Lung (tissue), 12 donors: ENCODE measurements around the gene FFAR3. TPM values are rescaled to one million over a fixed set of nuclear protein-coding genes. Genes with fewer than 3 reads are reported as not detected.

Experiments
- ATAC-seq: fragments of 200-7000 bp; cut with Tn5 transposase; one replicate; pipeline ENCODE4 v1.9.1; 2020; ENCODE audit warnings: moderate number of reproducible peaks; ENCODE audit not compliant: insufficient read depth, low FRiP score
- DNase-seq, 3 donors: peaks; one replicate each; pipeline ENCODE4 v3.0.0-alpha.2; 2013 to 2017
- H3K27ac ChIP-seq, 2 donors: one replicate each; pipeline ENCODE4 v1.5.1; 2013; ENCODE audit warnings: mild to moderate bottlenecking in 2 of 2, moderate library complexity in 2 of 2, control low read depth in 1 of 2, inconsistent platforms in 1 of 2, low read depth in 1 of 2, low read length in 1 of 2
- H3K27me3 ChIP-seq, 3 donors: one replicate each; pipeline ENCODE4 v1.5.1; 2013; ENCODE audit warnings: low read length in 2 of 3; ENCODE audit not compliant: control insufficient read depth in 3 of 3, insufficient read depth in 3 of 3
- H3K36me3 ChIP-seq, 4 donors: one replicate each; pipeline ENCODE4 v1.5.1; 2013; ENCODE audit warnings: low read length in 4 of 4, mild to moderate bottlenecking in 1 of 4, moderate library complexity in 1 of 4; ENCODE audit not compliant: control insufficient read depth in 4 of 4, insufficient read depth in 4 of 4
- H3K4me1 ChIP-seq, 5 donors: one replicate each; pipeline ENCODE4 v1.5.1; 2013; ENCODE audit warnings: low read length in 5 of 5, mild to moderate bottlenecking in 2 of 5, moderate library complexity in 1 of 5; ENCODE audit not compliant: control insufficient read depth in 5 of 5, insufficient read depth in 5 of 5
- H3K4me3 ChIP-seq: one replicate; pipeline ENCODE4 v1.5.1; 2013; ENCODE audit warnings: mild to moderate bottlenecking, control low read depth, moderate library complexity
- H3K9ac ChIP-seq, 2 donors: one replicate each; pipeline ENCODE4 v1.5.1; 2013; ENCODE audit warnings: low read length in 2 of 2, control low read depth in 1 of 2; ENCODE audit not compliant: insufficient read depth in 1 of 2
- H3K9me3 ChIP-seq, 4 donors: one replicate each; pipeline ENCODE4 v1.5.1; 2013; ENCODE audit warnings: low read length in 3 of 4, mild to moderate bottlenecking in 1 of 4, moderate library complexity in 1 of 4; ENCODE audit not compliant: control insufficient read depth in 4 of 4, insufficient read depth in 3 of 4
- CTCF ChIP-seq: IDR thresholded peaks from 2 replicates; pipeline ENCODE4 v1.5.1; 2012; ENCODE audit warnings: mild to moderate bottlenecking; ENCODE audit errors: control extremely low read depth, extremely low read depth
- WGBS, 2 donors: extraction: QIAGEN DNeasy Blood & Tissue Kit; methylation state at CpG; one replicate each; pipeline ENCODE4 v1.1.7; 2013; 5-methylcytosine and 5-hydroxymethylcytosine counted together
- polyA plus RNA-seq, 2 donors: library from polyadenylated mRNA; stranded (reverse); fragments of 200-250 nt; gene quantifications; one replicate each; pipeline ENCODE4 v1.2.1, GENCODE V29; 2013
- total RNA-seq, 2 donors: library from RNA; depleted of rRNA in 1 of 2; stranded (reverse); fragments of >200 nt in 1 of 2; gene quantifications; one replicate each; pipeline ENCODE4 v1.2.1, GENCODE V29; 2014 to 2021
- donor health status: control.
- donor health status: control.
- donor health status: Bipolar disorder and iron deficiency.
- donor health status: healthy.
- donor health status: DM: yes; HTN: yes; CAD: no.

Gene FFAR3
- total and polyA plus RNA-seq, 4 donors, result 0.06 to 20.9 (median 0.40) TPM

GRCh38 chr19:35407619-35408018 lies 49.4 kb downstream of the FFAR3 start:
- ATAC-seq, result no peak
- Histone ChIP-seq H3K4me1 (peaks cover 0 to 3% (median 0%) of the 10 kb centered on the region in 5 donors), H3K9me3 (no peaks in the 10 kb centered on the region), H3K4me3 (no peak overlapping the region), H3K9ac (no peak overlapping the region), H3K27ac (no peak overlapping the region), H3K27me3 (no peaks in the 10 kb centered on the region), H3K36me3 (no peaks in the 10 kb centered on the region)
- TF ChIP-seq CTCF, result no peak
- no peak for DNase-seq
- WGBS, 2 donors, result 85 to 92% methylated on average over 6 of the region's 6 CpGs

- DNase-seq (no peak), ATAC-seq (no peak)
- Histone ChIP-seq H3K9ac (no peak overlapping the region), H3K36me3 (no peaks in the 10 kb centered on the region), H3K4me3 (no peak overlapping the region), H3K27ac (no peak overlapping the region), H3K27me3 (no peaks in the 10 kb centered on the region), H3K4me1 (peaks cover 0 to 1% (median 0%) of the 10 kb centered on the region in 5 donors), H3K9me3 (no peaks in the 10 kb centered on the region)
- WGBS, 2 donors, result 86% methylated on average over 13 of the region's 13 CpGs
- no peak for TF ChIP-seq CTCF
These were observed 50.3 kb downstream of the FFAR3 start for GRCh38 chr19:35408284-35409171.

- no peak for TF ChIP-seq CTCF
- Histone ChIP-seq H3K4me1 (no peaks in the 10 kb centered on the region), H3K27me3 (no peaks in the 10 kb centered on the region), H3K9ac (no peak overlapping the region), H3K9me3 (no peaks in the 10 kb centered on the region), H3K27ac (no peak overlapping the region), H3K36me3 (no peaks in the 10 kb centered on the region), H3K4me3 (no peak overlapping the region)
- DNase-seq (no peak), ATAC-seq (no peak)
- WGBS, 2 donors, result 66 to 70% methylated on average over 5 of the region's 5 CpGs
These were observed 50.9 kb downstream of the FFAR3 start for GRCh38 chr19:35409191-35409590.

Other genes with a start within 250 kb of the FFAR3 start
- gene FXYD3, start 242.6 kb upstream of the FFAR3 start, total RNA-seq, result 100 to 1,000 TPM; 130 to 172 TPM
- 100 to 1,000 TPM; 147 to 467 TPM for gene FXYD3, start 242.6 kb upstream of the FFAR3 start, polyA plus RNA-seq
- gene LGI4, start 223.4 kb upstream of the FFAR3 start, total RNA-seq, result 1 to 10 TPM; 3.5 to 4.6 TPM
- 10 to 100 TPM in 1 of 2 donors, 1 to 10 TPM in 1; 1.6 to 11.2 TPM for gene LGI4, start 223.4 kb upstream of the FFAR3 start, polyA plus RNA-seq
- 10 to 100 TPM; 17.8 to 27.5 TPM for gene FXYD1, start 219.6 kb upstream of the FFAR3 start, total RNA-seq
- 10 to 100 TPM in 1 of 2 donors, 1 to 10 TPM in 1; 5.7 to 37.6 TPM for gene FXYD1, start 219.6 kb upstream of the FFAR3 start, polyA plus RNA-seq
- gene FXYD7, start 215.2 kb upstream of the FFAR3 start, total RNA-seq, result not detected
- under 1 TPM; 0.31 to 0.39 TPM for gene FXYD7, start 215.2 kb upstream of the FFAR3 start, polyA plus RNA-seq
- gene FXYD5, start 203.7 kb upstream of the FFAR3 start, total RNA-seq, result 100 to 1,000 TPM in 1 of 2 donors, 1 to 10 TPM in 1; 9.9 to 124 TPM
- 100 to 1,000 TPM; 152 to 203 TPM for gene FXYD5, start 203.7 kb upstream of the FFAR3 start, polyA plus RNA-seq
- gene FAM187B, start 129.7 kb upstream of the FFAR3 start, total RNA-seq, result under 1 TPM in 1 of 2 donors, not detected in 1; 0.28 TPM
- under 1 TPM in 1 of 2 donors, not detected in 1; 0.20 TPM for gene FAM187B, start 129.7 kb upstream of the FFAR3 start, polyA plus RNA-seq
- gene LSR, start 109.5 kb upstream of the FFAR3 start, total RNA-seq, result 10 to 100 TPM; 30.8 to 82.0 TPM
- 10 to 100 TPM; 60.0 to 77.4 TPM for gene LSR, start 109.5 kb upstream of the FFAR3 start, polyA plus RNA-seq
- gene USF2, start 89.5 kb upstream of the FFAR3 start, total RNA-seq, result 100 to 1,000 TPM in 1 of 2 donors, 10 to 100 TPM in 1; 74.9 to 138 TPM
- 100 to 1,000 TPM; 129 to 163 TPM for gene USF2, start 89.5 kb upstream of the FFAR3 start, polyA plus RNA-seq
- 1 to 10 TPM in 1 of 2 donors, under 1 TPM in 1; 0.28 to 1.5 TPM for gene HAMP, start 75.9 kb upstream of the FFAR3 start, total RNA-seq
- gene HAMP, start 75.9 kb upstream of the FFAR3 start, polyA plus RNA-seq, result 10 to 100 TPM in 1 of 2 donors, 1 to 10 TPM in 1; 1.7 to 85.7 TPM
- gene MAG, start 66.3 kb upstream of the FFAR3 start, total RNA-seq, result 1 to 10 TPM; 1.5 to 8.8 TPM
- gene MAG, start 66.3 kb upstream of the FFAR3 start, polyA plus RNA-seq, result 1 to 10 TPM in 1 of 2 donors, under 1 TPM in 1; 0.08 to 2.3 TPM
- 10 to 100 TPM; 13.5 to 53.8 TPM for gene CD22, start 29.3 kb upstream of the FFAR3 start, total RNA-seq
- 10 to 100 TPM in 1 of 2 donors, 1 to 10 TPM in 1; 4.7 to 48.0 TPM for gene CD22, start 29.3 kb upstream of the FFAR3 start, polyA plus RNA-seq
- gene FFAR1, start 10.6 kb upstream of the FFAR3 start, total RNA-seq, result under 1 TPM; 0.37 to 0.49 TPM
- 1 to 10 TPM in 1 of 2 donors, under 1 TPM in 1; 0.06 to 1.1 TPM for gene FFAR1, start 10.6 kb upstream of the FFAR3 start, polyA plus RNA-seq
- under 1 TPM in 1 of 2 donors, not detected in 1; 0.21 TPM for gene GPR42, start 12.6 kb downstream of the FFAR3 start, total RNA-seq
- gene GPR42, start 12.6 kb downstream of the FFAR3 start, polyA plus RNA-seq, result 1 to 10 TPM in 1 of 2 donors, not detected in 1; 1.5 TPM
- gene FFAR2, start 89.8 kb downstream of the FFAR3 start, total RNA-seq, result 1 to 10 TPM; 2.6 to 6.2 TPM
- 100 to 1,000 TPM in 1 of 2 donors, 1 to 10 TPM in 1; 1.2 to 113 TPM for gene FFAR2, start 89.8 kb downstream of the FFAR3 start, polyA plus RNA-seq
- gene KRTDAP, start 132.0 kb downstream of the FFAR3 start, total RNA-seq, result not detected
- under 1 TPM; 0.16 to 0.49 TPM for gene KRTDAP, start 132.0 kb downstream of the FFAR3 start, polyA plus RNA-seq
- 100 to 1,000 TPM in 1 of 2 donors, 10 to 100 TPM in 1; 84.6 to 127 TPM for gene DMKN, start 155.2 kb downstream of the FFAR3 start, total RNA-seq
- gene DMKN, start 155.2 kb downstream of the FFAR3 start, polyA plus RNA-seq, result 100 to 1,000 TPM in 1 of 2 donors, 10 to 100 TPM in 1; 79.0 to 278 TPM
- gene SBSN, start 169.9 kb downstream of the FFAR3 start, total RNA-seq, result under 1 TPM in 1 of 2 donors, not detected in 1; 0.09 TPM
- under 1 TPM; 0.08 to 0.39 TPM for gene SBSN, start 169.9 kb downstream of the FFAR3 start, polyA plus RNA-seq
- gene GAPDHS, start 175.0 kb downstream of the FFAR3 start, total RNA-seq, result not detected
- not detected for gene GAPDHS, start 175.0 kb downstream of the FFAR3 start, polyA plus RNA-seq
- 10 to 100 TPM; 39.0 to 98.8 TPM for gene TMEM147, start 187.2 kb downstream of the FFAR3 start, total RNA-seq
- 100 to 1,000 TPM; 150 to 167 TPM for gene TMEM147, start 187.2 kb downstream of the FFAR3 start, polyA plus RNA-seq
- not detected for gene ATP4A, start 205.2 kb downstream of the FFAR3 start, total RNA-seq
- under 1 TPM in 1 of 2 donors, not detected in 1; 0.01 TPM for gene ATP4A, start 205.2 kb downstream of the FFAR3 start, polyA plus RNA-seq
- gene PMIS2, start 227.7 kb downstream of the FFAR3 start, total RNA-seq, result not detected
- not detected for gene PMIS2, start 227.7 kb downstream of the FFAR3 start, polyA plus RNA-seq